Neural cell (in vitro differentiated cells): Measurements from ENCODE around the gene ADAM11. TPM values are rescaled to one million over a fixed set of nuclear protein-coding genes. Genes with fewer than 3 reads are reported as not detected.

Source experiments
- H2AFZ ChIP-seq: fragments of 200-600, 300-800 bp; sonication (generic), shearing (Covaris generic); 2 replicates; pipeline ENCODE4 v1.6.0; 2014; ENCODE audit warnings: low read depth, mild to moderate bottlenecking, antibody characterized with exemption, low read length, moderate library complexity
- H3F3A ChIP-seq: fragments of 200-600 bp; shearing (Covaris generic); 2 replicates; pipeline ENCODE4 v1.6.1; 2016; ENCODE audit warnings: mild to moderate bottlenecking, moderate library complexity, mixed read lengths, antibody characterized with exemption, low read length; ENCODE audit not compliant: insufficient read depth, poor library complexity, severe bottlenecking
- H3K27ac ChIP-seq: fragments of 200-600, 300-800 bp; sonication (generic), shearing (Covaris generic); 2 replicates; pipeline ENCODE4 v1.5.1; 2014; ENCODE audit warnings: mild to moderate bottlenecking, low read length, moderate library complexity
- H3K27me3 ChIP-seq: fragments of 300-800, 200-600 bp; sonication (generic), shearing (Covaris generic); 2 replicates; pipeline ENCODE4 v1.6.0; 2014; ENCODE audit warnings: mild to moderate bottlenecking, low read depth, low read length, moderate library complexity; ENCODE audit not compliant: insufficient read depth
- H3K36me3 ChIP-seq: fragments of 300-800, 200-600 bp; sonication (generic), shearing (Covaris generic); 2 replicates; pipeline ENCODE4 v1.5.1; 2014; ENCODE audit warnings: mild to moderate bottlenecking, antibody characterized with exemption, low read length, moderate library complexity; ENCODE audit not compliant: insufficient read depth
- H3K4me2 ChIP-seq: fragments of 300-800, 200-600 bp; sonication (generic), shearing (Covaris generic); 2 replicates; pipeline ENCODE4 v1.6.0; 2014; ENCODE audit warnings: mild to moderate bottlenecking, low read length
- H3K4me3 ChIP-seq: fragments of 300-800, 200-600 bp; sonication (generic), shearing (Covaris generic); 2 replicates; pipeline ENCODE4 v1.5.1; 2014; ENCODE audit warnings: mild to moderate bottlenecking, low read length, moderate library complexity
- H3K79me2 ChIP-seq: fragments of 200-600 bp; shearing (Covaris generic); replicated peaks from 2 replicates; pipeline ENCODE4 v1.6.0; 2014; ENCODE audit warnings: mild to moderate bottlenecking, low read length, moderate library complexity; ENCODE audit not compliant: insufficient read depth
- H3K9ac ChIP-seq: fragments of 300-800, 200-600 bp; sonication (generic), shearing (Covaris generic); 2 replicates; pipeline ENCODE4 v1.6.1; 2016; ENCODE audit warnings: mild to moderate bottlenecking, low read length, mixed read lengths
- H3K9me2 ChIP-seq: fragments of 200-600 bp; shearing (Covaris generic); 2 replicates; pipeline ENCODE4 v1.6.1; 2016; ENCODE audit warnings: mild to moderate bottlenecking, low read length, mixed read lengths; ENCODE audit not compliant: insufficient read depth
- H3K9me3 ChIP-seq: fragments of 200-600, 300-800 bp; sonication (generic), shearing (Covaris generic); 2 replicates; pipeline ENCODE4 v1.6.1; 2016; ENCODE audit warnings: mild to moderate bottlenecking, mixed run types, low read length, moderate library complexity, mixed read lengths
- H4K20me1 ChIP-seq: fragments of 200-600 bp; shearing (Covaris generic); 2 replicates; pipeline ENCODE4 v1.6.1; 2016; ENCODE audit warnings: mild to moderate bottlenecking, mixed run types; ENCODE audit not compliant: insufficient read depth
- EP300 ChIP-seq: fragments of 450-650 bp; conservative IDR thresholded peaks from 2 replicates; pipeline ENCODE4 v1.6.1; 2014; ENCODE audit warnings: antibody characterized with exemption, mild to moderate bottlenecking, moderate library complexity; ENCODE audit not compliant: poor library complexity, severe bottlenecking
- EZH2 ChIP-seq: fragments of 200-600, 300-800 bp; shearing (Covaris generic), sonication (generic); IDR thresholded peaks from 2 replicates; pipeline ENCODE4 v1.6.1; 2014; ENCODE audit warnings: antibody characterized with exemption, low read length, borderline replicate concordance, mild to moderate bottlenecking; ENCODE audit not compliant: insufficient read depth, poor library complexity, severe bottlenecking
- MXI1 ChIP-seq: fragments of 450-650 bp; conservative IDR thresholded peaks from 2 replicates; pipeline ENCODE4 v1.6.1; 2014; ENCODE audit warnings: antibody characterized with exemption, mild to moderate bottlenecking; ENCODE audit not compliant: poor library complexity, severe bottlenecking
- POLR2AphosphoS5 ChIP-seq: IDR thresholded peaks from 2 replicates; pipeline ENCODE4 v1.6.1; 2012
- RAD21 ChIP-seq: fragments of 450-650 bp; conservative IDR thresholded peaks from 2 replicates; pipeline ENCODE4 v1.6.1; 2014; ENCODE audit warnings: antibody characterized with exemption, mild to moderate bottlenecking, moderate library complexity
- SMC3 ChIP-seq: fragments of 450-650 bp; conservative IDR thresholded peaks from 2 replicates; pipeline ENCODE4 v1.6.1; 2014; ENCODE audit warnings: antibody characterized with exemption, mild to moderate bottlenecking, moderate library complexity; ENCODE audit not compliant: poor library complexity
- TAF1 ChIP-seq: IDR thresholded peaks from 2 replicates; pipeline ENCODE4 v1.6.1; 2012; ENCODE audit warnings: low read depth
- polyA plus RNA-seq: library from polyadenylated mRNA; depleted of rRNA; stranded (reverse); fragments of >200 nt; gene quantifications from 2 replicates; pipeline ENCODE4 v1.2.3, GENCODE V29; 2014
- TF ChIP-seq, protein P1 (sequence below): IDR thresholded peaks from 2 replicates; pipeline ENCODE4 v1.6.1; 2012; ENCODE audit warnings: borderline replicate concordance
- TF ChIP-seq, protein P2 (sequence below): fragments of 450-650 bp; IDR thresholded peaks from 2 replicates; pipeline ENCODE4 v1.5.1; 2014; ENCODE audit warnings: antibody characterized with exemption, mild to moderate bottlenecking, moderate library complexity; ENCODE audit not compliant: poor library complexity, severe bottlenecking

ADAM11 gene
- polyA plus RNA-seq, 1 donor from 2014 or later = 25.8 TPM

DNA sequence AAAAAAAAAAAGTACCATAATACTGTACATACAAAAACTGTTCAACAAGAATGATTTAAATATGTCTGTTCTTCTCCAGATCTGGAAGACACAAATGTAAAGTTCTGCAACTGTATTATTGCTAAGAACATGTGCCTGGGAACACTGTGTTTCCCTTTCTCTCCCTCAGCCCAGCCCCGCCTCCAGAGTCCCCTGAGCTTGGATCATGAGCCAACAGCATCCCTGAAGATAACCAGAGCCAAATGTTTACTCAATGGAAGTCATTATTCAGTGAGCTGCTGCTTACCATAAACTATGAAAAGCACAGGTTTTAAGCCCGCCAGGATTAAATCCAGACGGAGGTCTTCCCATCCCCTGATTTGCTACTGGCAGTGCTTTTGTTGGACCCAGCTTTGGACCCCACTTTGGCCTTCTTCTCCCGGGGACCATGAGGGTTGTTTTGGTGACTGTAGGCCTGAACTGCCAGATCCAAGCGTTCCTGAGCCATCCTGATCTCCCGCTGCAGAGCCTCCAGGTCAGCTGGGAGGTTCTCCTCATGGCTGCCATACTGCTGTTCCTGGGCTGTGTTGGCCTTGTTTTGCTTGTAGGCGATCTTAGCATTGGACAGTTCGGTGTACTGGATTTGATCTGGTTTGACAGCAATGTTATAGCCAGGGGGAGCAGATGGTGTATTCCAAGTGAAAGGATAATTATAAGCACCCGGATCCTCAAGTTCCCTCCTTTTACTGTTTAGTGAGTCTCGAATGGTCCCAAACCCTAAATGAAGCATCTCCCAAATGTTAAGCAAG, 45.7 kb downstream of the ADAM11 start:
- no peaks in the 10 kb centered on the region for H3K9me2 ChIP-seq
- TF ChIP-seq, protein P1, sequence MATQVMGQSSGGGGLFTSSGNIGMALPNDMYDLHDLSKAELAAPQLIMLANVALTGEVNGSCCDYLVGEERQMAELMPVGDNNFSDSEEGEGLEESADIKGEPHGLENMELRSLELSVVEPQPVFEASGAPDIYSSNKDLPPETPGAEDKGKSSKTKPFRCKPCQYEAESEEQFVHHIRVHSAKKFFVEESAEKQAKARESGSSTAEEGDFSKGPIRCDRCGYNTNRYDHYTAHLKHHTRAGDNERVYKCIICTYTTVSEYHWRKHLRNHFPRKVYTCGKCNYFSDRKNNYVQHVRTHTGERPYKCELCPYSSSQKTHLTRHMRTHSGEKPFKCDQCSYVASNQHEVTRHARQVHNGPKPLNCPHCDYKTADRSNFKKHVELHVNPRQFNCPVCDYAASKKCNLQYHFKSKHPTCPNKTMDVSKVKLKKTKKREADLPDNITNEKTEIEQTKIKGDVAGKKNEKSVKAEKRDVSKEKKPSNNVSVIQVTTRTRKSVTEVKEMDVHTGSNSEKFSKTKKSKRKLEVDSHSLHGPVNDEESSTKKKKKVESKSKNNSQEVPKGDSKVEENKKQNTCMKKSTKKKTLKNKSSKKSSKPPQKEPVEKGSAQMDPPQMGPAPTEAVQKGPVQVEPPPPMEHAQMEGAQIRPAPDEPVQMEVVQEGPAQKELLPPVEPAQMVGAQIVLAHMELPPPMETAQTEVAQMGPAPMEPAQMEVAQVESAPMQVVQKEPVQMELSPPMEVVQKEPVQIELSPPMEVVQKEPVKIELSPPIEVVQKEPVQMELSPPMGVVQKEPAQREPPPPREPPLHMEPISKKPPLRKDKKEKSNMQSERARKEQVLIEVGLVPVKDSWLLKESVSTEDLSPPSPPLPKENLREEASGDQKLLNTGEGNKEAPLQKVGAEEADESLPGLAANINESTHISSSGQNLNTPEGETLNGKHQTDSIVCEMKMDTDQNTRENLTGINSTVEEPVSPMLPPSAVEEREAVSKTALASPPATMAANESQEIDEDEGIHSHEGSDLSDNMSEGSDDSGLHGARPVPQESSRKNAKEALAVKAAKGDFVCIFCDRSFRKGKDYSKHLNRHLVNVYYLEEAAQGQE = no peak
- TF ChIP-seq POLR2AphosphoS5 = no peak
- TF ChIP-seq SMC3 = no peak
- TF ChIP-seq TAF1 = no peak
- TF ChIP-seq MXI1 = no peak
- TF ChIP-seq RAD21 = no peak
- TF ChIP-seq EZH2 = no peak
- TF ChIP-seq, protein P2, sequence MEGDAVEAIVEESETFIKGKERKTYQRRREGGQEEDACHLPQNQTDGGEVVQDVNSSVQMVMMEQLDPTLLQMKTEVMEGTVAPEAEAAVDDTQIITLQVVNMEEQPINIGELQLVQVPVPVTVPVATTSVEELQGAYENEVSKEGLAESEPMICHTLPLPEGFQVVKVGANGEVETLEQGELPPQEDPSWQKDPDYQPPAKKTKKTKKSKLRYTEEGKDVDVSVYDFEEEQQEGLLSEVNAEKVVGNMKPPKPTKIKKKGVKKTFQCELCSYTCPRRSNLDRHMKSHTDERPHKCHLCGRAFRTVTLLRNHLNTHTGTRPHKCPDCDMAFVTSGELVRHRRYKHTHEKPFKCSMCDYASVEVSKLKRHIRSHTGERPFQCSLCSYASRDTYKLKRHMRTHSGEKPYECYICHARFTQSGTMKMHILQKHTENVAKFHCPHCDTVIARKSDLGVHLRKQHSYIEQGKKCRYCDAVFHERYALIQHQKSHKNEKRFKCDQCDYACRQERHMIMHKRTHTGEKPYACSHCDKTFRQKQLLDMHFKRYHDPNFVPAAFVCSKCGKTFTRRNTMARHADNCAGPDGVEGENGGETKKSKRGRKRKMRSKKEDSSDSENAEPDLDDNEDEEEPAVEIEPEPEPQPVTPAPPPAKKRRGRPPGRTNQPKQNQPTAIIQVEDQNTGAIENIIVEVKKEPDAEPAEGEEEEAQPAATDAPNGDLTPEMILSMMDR = no peak
- no peak for TF ChIP-seq EP300
- H2AFZ ChIP-seq = no peak overlapping the region
- H3F3A ChIP-seq = no peaks in the 10 kb centered on the region
- H3K9me3 ChIP-seq = no peaks in the 10 kb centered on the region
- H3K4me3 ChIP-seq = no peak overlapping the region
- H3K4me2 ChIP-seq = no peak overlapping the region
- no peak overlapping the region for H3K9ac ChIP-seq
- no peaks in the 10 kb centered on the region for H3K36me3 ChIP-seq
- H3K27ac ChIP-seq = no peak overlapping the region
- H3K79me2 ChIP-seq = peaks cover 10% of the 10 kb centered on the region
- no peaks in the 10 kb centered on the region for H3K27me3 ChIP-seq
- H4K20me1 ChIP-seq = no peaks in the 10 kb centered on the region

DNA sequence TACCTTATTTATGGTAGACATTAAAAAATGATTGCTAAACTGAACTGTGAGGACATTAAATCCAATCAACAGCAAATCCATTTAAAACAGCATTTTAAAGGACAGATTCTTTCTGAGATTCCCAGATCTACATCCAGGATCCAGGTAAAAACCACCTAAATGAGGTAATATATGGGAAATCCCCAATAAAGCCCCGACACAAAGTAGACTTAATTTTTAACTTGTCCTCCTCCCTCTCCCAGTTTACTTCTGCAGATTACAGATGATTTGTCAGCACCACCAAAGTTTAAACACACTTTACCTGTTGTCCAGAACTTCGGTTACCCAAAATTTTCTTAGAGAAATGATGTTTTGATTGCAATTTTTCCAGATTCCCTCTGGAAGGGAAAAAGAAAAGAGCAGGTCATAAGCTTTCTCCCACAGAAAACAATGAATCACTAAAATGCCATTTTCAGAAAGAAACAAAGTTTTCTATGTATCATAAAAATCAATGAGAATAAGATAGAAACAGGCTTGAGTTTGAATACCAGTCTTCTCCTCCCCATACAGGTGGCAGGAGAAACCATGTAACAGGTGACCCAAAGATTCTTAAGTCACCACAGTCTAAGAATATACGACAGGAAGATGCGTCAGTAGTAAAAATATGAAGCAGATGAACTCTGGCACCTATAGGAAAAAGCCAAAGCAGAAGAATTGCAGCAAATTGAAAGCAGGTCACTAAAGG, 48.5 kb downstream of the ADAM11 start:
- H3K36me3 ChIP-seq = no peaks in the 10 kb centered on the region
- no peaks in the 10 kb centered on the region for H4K20me1 ChIP-seq
- H3F3A ChIP-seq = no peaks in the 10 kb centered on the region
- no peaks in the 10 kb centered on the region for H3K9me3 ChIP-seq
- H3K9me2 ChIP-seq = no peaks in the 10 kb centered on the region
- no peak overlapping the region for H3K4me3 ChIP-seq
- no peak overlapping the region for H3K4me2 ChIP-seq
- TF ChIP-seq SMC3 (no peak), EZH2 (no peak), MXI1 (no peak), RAD21 (no peak), POLR2AphosphoS5 (no peak), EP300 (no peak), TAF1 (no peak)
- TF ChIP-seq, protein P1 = no peak
- TF ChIP-seq, protein P2 = no peak
- peaks cover 18% of the 10 kb centered on the region for H3K79me2 ChIP-seq
- no peak overlapping the region for H2AFZ ChIP-seq
- H3K27me3 ChIP-seq = no peaks in the 10 kb centered on the region
- no peak overlapping the region for H3K27ac ChIP-seq
- no peak overlapping the region for H3K9ac ChIP-seq
